GM18868 (cell line): ENCODE measurements around the gene BIN1.

Source experiments
- ATAC-seq: cut with Tn5 transposase; IDR thresholded peaks from one replicate; pipeline ENCODE4 v1.9.1; 2021; ENCODE audit warnings: mild to moderate bottlenecking, moderate library complexity; ENCODE audit not compliant: unreplicated experiment

The BIN1 gene

DNA sequence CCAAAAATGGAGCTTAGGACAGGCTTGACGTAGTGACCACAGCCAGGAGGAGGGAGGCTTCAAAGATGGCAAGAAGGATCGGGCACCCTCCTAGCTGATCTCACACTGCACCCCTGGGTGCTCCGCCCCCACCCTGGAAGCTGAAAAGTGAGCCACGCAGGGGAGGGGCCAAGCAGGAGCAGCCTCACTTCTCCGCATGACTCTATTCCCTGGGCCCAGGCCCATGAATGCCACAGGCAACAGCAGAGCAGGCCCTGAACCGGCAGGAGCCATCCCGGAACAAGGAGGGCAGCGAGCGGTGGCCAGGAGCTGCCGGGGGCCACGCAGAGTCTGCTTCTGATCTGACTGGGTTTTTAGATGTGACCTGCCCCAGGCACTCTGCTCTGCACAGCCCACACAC, 30.0 kb downstream of the BIN1 start:
- ATAC-seq = no peak

DNA sequence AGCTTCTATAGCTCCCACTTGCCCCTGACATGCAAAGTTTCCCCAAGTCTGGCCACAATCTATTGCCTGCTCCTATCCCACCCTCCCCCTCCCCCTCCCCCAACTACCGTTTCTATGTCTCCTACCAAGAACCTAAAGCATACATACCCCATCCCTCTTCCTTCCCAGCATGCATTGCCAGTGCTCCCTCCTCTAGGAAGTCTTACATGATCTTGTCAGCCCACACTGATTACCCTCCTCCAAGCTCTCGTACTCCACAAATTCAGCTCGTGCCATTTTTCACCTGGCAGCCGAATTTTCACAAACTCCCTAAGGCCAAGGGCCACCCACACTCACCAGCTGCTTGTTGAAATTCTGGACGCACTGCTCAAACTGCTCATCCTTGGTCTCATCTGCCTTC, 30.7 kb downstream of the BIN1 start:
- no peak for ATAC-seq

DNA sequence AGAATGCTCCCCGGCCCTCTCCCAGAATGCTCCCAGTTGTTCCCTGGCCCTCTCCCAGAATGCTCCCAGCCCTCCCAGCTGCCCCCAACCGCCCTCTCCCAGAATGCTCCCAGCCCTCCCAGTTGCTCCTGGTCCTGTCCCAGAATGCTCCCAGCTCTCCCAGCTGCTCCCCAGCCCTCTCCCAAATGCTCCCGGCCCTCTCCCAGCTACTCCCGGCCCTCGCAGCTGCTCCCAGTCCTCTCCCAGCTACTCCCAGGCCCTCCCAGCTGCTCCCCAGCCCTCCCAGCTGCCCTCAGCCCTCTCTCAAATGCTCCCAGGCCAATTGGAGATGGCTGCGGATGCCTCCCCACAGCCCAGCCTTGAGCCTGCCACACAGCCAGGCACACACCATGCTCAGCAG, 31.1 kb downstream of the BIN1 start:
- no peak for ATAC-seq

DNA sequence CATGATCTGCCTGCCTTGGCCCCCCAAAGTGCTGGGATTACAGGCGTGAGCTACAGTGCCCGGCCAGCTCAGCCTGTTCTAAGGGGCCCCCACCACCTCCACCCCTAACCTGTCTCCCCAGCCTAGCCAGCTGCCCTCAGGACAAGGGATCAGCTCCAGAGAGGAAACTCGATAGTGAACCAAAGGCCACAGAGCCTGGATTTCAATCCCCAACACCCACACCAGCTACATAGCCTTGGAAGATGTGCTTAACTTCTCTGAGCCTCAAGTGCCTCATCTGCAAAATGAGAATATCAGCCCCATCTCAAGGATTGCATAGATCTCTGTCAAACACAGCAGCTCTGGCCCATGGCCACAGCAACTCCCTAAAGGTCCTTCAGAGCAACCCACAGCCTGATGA, 32.0 kb downstream of the BIN1 start:
- peak; percentile 53 for ATAC-seq

DNA sequence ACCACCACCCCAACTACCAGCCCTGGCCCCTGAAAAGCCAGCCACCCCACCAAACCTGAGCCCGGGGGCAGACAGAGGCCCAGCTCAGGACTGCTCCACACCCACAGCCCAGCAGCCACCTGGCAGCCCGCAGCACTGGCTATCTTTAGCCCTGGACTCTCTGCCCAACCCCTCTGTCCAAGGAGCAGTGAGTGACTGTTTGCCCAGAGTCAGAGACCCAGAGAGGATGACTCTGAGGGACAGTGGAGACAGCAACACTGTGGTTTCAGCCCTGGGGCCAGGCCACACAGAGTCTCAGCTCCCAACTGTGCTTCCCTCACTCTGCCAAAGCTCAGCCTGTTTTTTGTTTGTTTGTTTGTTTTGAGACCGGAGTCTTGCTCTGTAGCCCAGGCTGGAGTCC, 32.6 kb downstream of the BIN1 start:
- no peak for ATAC-seq

DNA sequence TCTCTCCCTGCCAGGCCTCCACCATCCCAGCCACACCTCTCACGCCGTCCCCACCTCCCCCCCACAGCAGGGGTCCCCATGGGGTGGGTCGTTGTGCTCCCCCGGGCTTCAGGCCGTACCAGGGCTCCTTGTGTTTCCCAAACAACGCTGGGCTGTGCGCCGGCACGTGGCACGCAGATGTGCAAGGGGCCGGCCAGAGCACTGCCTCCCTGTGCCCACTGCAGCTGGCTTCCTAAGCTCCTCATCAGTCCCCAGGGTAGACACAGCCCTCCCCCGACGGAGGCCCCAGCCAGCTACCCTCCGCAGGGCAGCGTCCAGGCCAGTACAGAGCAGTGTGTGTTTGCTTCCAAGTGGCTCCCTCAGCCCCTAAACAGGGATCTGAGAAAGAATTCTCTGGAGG, 34.0 kb downstream of the BIN1 start:
- no peak for ATAC-seq

DNA sequence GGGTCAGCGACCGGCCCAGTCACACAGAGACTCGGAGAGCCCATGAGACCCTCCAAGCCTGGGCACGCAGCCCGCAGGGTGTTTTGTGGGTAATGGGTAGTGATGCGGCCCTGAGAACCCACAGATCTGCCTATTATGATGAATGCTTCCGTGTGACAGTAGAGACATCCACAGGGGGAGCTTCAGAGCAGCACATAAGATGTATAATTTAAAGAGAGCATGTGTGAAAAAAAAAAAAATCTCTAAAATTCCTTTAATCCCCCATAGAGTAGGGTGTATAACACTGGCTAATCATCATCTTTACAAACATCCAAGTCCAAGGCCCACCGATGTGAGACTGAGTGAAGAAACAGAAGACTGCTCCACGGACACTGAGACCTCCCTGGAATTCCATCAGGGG, 34.6 kb downstream of the BIN1 start:
- no peak for ATAC-seq

DNA sequence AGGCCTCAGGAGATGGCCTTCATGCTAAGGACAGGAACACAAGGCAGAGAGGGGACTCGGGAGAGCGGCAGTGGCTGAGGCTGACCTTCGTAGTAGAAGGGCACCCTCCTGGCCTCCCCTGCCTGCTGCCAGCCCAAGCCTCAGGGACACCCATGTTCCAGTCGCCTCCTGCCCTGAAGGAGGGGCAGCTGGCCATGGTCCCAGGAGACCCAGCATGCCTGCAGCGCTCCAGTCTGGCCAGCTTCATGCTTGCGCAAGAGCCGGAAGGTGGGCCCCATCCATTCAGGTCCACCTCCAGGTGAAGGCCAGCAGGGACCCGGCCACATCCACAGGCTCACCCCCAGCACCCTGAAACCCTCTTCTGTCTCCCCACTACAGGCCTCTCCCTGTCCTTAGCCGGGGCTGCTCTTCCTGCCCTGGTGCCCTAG, 35.0 kb downstream of the BIN1 start:
- ATAC-seq = no peak

DNA sequence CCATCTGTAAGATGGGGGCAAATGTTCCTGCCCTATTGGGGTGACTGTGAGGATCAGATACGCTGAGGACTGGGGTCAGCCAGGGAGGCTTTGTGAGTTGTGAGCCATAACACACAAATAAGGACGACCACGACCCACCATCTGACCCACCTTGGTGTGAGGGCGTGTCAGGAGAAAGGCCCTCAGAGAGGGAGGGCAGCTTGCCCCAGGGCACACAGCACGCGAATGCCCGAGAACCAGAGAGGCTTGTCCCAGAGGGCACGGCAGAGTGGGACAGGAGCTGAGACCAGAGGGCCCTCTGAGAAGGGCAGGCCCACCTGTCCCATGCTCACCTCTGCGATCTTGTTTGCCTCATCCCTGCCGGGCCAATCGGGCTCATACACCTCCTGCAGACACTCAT, 36.7 kb downstream of the BIN1 start:
- ATAC-seq = no peak

DNA sequence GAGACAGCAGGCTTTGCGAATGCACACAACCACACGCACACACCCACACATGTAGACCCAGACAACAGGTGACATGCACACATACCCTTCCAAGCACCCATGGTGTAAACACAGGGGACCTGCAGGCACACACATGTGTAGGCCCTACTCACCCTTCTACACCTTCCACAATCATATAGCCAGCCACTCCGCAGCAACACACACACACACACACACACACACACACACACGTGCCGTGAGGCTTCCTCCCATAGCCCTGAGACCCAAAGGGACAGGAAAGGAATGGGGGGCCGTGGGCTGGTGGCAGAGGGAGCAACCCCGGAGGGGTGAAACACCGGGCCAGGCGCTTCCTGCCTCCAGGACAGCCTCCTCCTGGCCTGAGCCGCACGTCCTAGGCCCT, 37.4 kb downstream of the BIN1 start:
- ATAC-seq = no peak

DNA sequence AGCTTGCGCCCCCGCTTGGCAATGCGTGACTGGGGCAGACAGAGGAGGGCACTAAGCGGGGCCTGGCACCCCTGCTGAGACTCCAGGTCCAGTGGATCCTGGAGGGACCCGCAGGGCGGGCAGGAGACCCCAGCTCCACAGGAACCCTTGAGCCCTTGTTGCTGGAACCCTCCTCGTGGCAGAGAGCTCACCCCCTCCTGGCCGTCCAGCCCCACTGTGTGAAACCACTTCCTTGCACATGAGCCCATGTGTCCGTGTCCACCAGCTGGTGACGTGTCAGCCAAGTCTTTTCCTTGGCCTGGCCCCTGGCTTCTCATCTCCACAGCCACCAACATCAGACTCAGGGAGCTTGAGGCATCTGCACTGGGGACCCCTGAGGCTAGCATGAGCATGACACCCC, 38.0 kb downstream of the BIN1 start:
- ATAC-seq = no peak

DNA sequence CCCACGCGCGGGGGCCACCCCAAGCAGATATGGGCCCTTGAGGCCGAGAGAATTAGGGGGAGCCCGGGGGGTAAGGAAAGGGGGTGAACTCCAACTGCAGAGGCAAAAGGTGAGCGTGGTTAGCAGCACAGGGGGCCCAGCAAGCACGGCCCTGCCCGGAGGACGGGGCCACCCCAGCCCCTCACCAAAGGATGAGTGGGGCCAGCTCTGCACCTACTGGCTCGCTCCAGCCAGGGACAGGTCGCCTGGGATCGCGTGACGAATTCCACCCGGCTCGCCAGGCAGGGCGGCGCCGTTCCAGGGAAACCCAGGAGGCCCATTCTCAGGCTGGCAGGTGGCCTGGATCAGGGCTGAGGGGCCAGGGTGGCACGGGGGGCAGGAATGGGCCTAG, 38.6 kb downstream of the BIN1 start:
- no peak for ATAC-seq

DNA sequence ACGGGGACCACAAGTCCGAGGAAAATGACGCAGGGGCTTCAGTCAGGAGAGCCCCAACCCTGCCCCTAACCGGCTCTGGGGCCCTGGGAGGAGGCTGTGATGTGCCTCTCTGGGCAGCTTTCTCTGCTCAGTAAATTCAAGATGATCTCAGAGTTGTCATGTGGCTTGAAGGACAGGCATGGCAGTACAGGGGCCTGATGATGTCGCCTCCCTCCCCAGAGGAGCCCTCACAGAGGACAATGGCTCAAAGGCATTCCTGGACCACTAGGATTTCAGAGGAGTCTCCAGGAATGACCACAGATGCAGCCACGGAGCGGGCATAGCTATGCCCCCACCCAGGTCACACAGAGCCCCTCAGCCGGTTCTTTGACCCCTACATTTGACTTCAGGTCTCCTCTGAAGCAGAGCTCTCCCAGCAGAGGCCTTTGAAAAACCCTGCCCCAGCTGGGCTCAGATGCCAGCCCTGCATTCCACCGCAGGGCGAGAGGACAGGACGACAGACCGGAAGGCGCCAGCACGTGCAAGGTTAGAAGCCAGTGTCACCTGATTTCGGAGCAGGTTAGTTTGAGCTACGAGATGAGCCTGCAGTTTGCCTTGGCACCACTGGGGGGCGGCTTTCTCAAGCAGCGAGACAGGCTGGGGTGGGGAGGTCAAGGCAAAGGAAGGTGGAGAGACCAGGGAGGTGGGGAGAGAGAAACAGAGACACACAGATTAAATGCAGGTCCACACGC, 39.2 kb downstream of the BIN1 start:
- ATAC-seq = peak; percentile 34

DNA sequence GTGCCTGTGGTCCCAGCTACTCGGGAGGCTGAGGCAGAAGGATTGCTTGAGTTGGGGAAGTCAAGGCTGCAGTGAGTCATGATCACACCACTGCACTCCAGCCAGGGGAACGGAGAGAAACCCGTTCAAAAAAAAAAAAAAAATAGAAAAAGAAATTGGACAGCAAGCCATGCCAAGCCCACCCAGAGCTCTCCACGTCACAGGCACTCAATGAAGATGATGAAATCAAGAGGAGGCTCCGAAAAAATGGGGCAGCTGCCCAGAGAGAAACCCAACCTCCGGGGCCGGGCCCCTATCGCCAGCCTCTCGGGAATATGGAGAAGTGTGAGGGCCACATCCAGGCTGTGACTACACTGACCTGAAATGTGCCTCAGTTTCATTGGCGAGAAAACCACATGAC, 40.0 kb downstream of the BIN1 start:
- no peak for ATAC-seq

DNA sequence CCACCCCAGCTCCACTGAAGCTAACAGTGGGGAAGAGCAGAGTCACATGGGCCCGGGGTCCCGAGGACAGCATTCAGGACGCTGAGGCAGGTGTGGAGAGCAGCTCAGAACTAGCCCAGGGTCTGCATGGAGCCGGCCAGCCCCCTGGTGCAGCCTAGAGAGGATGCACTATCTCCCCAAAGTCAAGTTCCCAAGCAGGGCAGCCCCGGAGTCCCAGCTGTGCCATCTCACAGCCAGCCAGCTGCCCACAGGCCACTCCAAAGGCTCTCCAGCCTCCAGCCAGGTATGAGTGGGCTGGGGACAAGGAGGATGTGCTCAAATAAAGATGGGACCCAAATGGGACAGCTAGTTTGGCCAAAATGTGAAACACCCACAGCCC, 41.0 kb downstream of the BIN1 start:
- no peak for ATAC-seq

DNA sequence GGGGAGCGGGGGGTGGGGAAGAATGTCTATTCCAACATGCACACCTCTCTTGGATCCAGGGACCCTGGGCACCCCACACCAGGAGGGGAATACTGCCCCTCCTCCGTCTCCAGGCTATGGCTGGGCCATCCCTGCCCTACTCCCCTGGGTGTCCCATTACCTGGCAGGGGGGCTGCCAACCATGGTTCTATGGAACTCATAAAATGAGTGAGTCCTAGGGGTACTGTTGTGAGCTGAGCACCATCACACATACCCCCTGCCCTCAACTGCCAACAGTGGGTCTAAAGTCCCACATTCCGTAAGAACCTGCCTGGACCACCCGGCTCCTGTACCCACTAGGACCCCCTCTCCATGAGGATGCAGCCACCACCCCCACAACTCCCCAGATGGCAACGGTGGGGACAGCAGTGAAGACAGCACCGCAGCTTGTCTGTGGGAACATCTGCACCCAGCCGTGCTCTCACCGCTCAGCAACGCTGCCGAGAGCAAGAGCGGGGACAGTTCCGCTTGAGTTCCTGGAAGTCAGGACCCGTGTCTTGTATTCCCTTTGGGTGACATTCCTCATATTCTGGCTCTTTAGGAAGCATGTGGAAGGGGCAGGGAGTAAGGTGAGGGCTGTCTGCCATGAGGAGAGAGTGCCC, 41.5 kb downstream of the BIN1 start:
- no peak for ATAC-seq

DNA sequence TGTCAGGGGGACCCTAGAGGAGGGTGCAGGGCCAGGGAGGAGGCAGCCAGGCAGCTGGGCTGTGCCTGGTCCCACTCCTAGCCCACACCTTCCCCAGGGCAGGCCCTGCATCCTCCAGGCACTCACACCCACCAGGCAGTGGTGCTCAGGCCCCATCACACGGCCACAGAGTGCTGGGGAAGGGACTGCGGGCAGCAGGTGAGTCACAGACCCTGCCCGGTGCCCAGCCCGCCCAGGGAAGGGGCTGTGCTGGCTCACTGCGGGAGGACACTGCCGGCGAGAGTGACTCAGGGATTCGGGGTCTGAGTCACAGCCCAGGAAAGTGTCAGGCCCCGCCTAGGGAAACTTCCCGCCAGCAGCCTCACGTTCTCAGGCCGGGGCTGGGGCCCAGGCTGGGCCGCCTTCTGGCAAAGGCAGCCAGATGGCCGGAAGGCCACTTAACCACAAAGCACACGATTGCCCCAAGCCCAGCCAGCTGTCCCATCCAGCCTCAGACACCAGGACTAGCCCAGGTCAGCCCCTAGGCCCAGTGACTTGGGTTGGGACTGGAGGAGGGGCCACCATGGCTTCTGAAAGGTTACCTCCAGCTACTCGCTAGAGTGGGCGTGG, 42.2 kb downstream of the BIN1 start:
- ATAC-seq = peak; percentile 90

DNA sequence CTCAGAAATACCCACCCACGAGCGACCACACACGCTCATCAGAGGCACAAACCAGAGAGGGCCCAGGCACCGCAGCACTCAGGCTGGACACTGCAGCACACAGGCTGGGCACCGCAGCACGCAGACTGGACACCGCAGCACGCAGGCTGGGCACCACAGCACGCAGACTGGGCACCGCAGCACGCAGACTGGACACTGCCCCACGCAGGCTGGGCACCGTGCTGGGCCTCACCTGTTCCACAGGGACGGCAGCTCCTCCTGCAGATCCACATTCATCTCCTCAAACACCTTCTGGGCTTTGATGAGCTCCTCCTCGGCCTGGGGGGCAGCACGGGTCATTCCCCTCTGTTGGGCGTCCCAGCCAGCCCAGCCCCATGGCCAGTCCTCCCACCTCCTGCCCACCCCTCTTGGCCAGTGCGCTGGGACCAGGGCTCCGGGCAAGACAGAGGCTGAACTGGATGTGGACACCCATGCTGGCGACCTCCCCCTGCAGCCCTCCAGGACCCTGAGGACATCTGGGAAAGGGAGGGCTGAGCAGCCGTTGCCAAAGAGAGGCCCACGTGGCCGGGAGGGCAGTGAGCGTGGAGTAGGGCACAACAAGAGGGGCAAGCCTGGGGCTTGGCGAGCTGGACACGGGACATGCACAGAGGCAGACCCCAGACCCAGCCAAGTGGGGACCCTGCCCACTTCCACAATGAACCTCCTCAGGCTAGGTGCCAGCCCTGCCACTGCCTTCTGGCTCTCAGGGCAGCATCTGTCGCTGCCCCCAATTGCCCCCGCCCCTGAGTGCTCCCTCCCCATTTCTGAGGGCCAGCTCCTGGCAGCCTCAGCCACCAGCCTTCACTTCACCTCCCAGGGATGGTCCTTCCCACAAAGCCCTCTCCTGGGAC, 43.0 kb downstream of the BIN1 start:
- no peak for ATAC-seq

DNA sequence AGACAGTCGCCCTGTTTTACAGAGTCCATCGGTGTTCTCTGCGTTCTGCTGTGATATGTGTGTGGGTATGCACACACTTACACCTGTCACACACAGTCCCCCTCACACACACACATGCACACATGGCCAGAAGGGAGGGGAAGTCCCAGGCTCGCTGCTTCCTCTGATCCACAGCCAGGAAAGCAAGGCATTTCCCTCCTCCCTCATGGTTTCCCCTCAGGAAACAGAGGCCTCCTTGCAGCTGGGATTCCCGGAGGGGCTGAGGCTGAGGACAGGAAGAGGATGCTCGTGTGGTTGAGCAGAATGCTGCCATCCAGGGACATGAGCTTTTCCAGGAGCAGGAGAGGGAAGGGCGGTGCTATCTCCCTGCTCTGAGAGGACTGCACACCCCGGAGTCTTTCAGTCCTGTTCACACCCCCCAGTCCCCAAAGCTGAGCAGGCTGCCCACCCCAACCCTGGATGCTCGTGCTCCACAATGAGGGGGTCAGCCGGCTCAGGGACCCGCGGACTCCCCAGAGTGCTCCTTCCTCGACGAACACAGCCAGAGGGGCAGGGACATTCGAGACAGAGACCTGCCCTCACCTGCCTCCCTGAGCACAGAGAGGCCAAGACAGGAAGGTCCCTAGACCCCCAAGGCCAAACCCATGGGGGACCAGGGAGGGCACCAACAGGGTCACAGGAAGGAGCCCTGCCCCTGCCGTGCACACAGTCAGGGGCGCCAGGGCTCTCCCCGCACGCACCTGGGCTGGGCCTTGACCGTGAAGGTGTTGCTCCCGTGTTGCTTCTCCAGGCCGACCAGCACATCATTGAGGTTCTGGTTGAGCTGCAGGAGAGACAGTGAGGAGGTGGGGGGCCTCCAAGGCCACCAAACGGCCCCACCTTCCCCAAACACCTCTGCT, 45.3 kb downstream of the BIN1 start:
- ATAC-seq = no peak

DNA sequence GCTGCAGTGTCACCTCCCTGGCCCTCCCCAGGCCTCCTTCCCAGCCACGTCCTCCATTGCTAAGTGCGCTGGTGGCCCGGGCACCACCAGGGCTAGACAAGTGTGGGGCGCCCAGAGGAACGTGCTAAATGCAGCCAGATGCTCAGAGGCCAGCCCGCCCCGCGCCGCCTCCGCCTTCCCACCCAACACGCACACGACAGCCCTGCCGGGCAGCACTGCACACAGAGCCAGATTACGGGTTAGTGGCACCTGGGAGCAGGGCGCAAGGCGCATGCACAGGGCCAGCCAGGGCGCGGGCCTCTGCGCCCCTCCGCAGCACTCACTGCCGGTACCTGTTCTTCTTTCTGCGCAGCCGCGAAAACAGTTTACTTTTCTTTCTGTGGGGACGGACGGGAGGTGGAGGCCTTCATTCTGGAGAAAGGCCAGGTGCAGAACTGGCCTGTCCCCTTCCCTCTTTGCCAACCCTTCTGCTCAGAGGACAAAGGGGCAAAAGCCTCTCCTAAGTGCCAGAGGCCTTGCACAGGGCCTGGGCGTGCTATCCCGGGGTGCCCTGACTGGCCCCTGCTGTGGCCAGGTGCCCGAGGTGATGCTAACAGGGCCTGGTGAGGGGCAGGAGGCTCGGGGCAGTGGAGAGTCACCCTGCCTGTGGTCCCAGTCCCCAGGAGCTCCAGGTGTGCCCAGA, 46.5 kb downstream of the BIN1 start:
- no peak for ATAC-seq
